Lower leg skin (tissue), 4 donors: ENCODE measurements around the gene ALPG. TPM values are rescaled to one million over a fixed set of nuclear protein-coding genes. Genes with fewer than 3 reads are reported as not detected.
"Not testable (repeated sequence)": the region's sequence is repeated elsewhere in the genome, so short reads cannot be mapped to it uniquely, and the experiment has no call there.

Experiments used
- DNase-seq, 2 donors: peaks; one replicate each; pipeline ENCODE4 v3.0.0-alpha.2; 2019; ENCODE audit warnings: low spot score in 2 of 2
- H3K4me3 ChIP-seq: fragments of 200-600 bp; sonication (generic); 2 replicates; pipeline ENCODE4 v1.5.1; 2017; ENCODE audit warnings: mild to moderate bottlenecking, low read depth; ENCODE audit not compliant: poor library complexity, severe bottlenecking
- CTCF ChIP-seq, 3 donors: fragments of 450-650 bp; IDR thresholded peaks; one replicate each; pipeline ENCODE4 v1.5.1; 2016; ENCODE audit warnings: antibody characterized with exemption in 3 of 3, mild to moderate bottlenecking in 3 of 3, moderate library complexity in 2 of 3
- POLR2A ChIP-seq, 2 donors: fragments of 450-650 bp; IDR thresholded peaks; one replicate each; pipeline ENCODE4 v1.6.1; 2016 to 2017; ENCODE audit warnings: antibody characterized with exemption in 2 of 2, mild to moderate bottlenecking in 1 of 2, moderate library complexity in 1 of 2
- WGBS, 2 donors: methylation state at CpG; one replicate each; pipeline ENCODE4 v1.1.5; 2018; 5-methylcytosine and 5-hydroxymethylcytosine counted together
- intact Hi-C: fragments of 100-400 bp; cut with DNase I; formaldehyde crosslinking; loops from one replicate; pipeline ENCODE4 v1.15.0; 2023; ENCODE audit warnings: low total_unique reads
- total RNA-seq, 4 donors: library from RNA; depleted of rRNA; stranded (reverse); fragments of >200 nt; gene quantifications; one replicate each; pipeline ENCODE4 v1.1.0, GENCODE V29; 2016

The ALPG gene
- total RNA-seq, 4 donors from 2014 or later: not detected

- no peak overlapping the region for H3K4me3 ChIP-seq
- DNase-seq: no peak
- 86 to 92% methylated on average over 7 of the region's 7 CpGs for WGBS, 2 donors
- TF ChIP-seq POLR2A (IDR thresholded peaks at IDR 0.05): no peak
- TF ChIP-seq CTCF (IDR thresholded peaks at IDR 0.05): no peak
- intact Hi-C loops: no loop called here
Observed at GRCh38 chr2:232377319-232377718, 29.3 kb upstream of the ALPG start.

- no peak for DNase-seq
- WGBS, 2 donors: 73 to 79% methylated on average over 15 to 16 of the region's 17 CpGs
- H3K4me3 ChIP-seq: no peak overlapping the region
- no peak for TF ChIP-seq CTCF (IDR thresholded peaks at IDR 0.05)
- no peak for TF ChIP-seq POLR2A (IDR thresholded peaks at IDR 0.05)
- intact Hi-C loops: no loop called here
Observed at GRCh38 chr2:232377841-232378734, 28.6 kb upstream of the ALPG start.

GRCh38 chr2:232378735-232379151, 27.9 kb upstream of the ALPG start, which contains the start of gene ALPP:
TSS of gene ALPP (plus strand) at chr2:232378751. CDS start at chr2:232378803, 52 bp downstream.
- 50 to 69% methylated on average over 2 to 11 of the region's 12 CpGs for WGBS, 2 donors
- H3K4me3 ChIP-seq, intact Hi-C loops, DNase-seq: not testable (repeated sequence)

GRCh38 chr2:232379610-232380590, 26.7 kb upstream of the ALPG start:
- 86 to 87% methylated on average over 29 to 37 of the region's 41 CpGs for WGBS, 2 donors
- H3K4me3 ChIP-seq, DNase-seq, intact Hi-C loops: not testable (repeated sequence)

- intact Hi-C loops, DNase-seq, H3K4me3 ChIP-seq: not testable (repeated sequence)
- 27 to 32% methylated on average over 34 of the region's 59 CpGs for WGBS, 2 donors
Observed at GRCh38 chr2:232381204-232382031, 25.2 kb upstream of the ALPG start.

- DNase-seq: no peak
- 65 to 67% methylated on average over 18 of the region's 18 CpGs for WGBS, 2 donors
- H3K4me3 ChIP-seq: no peak overlapping the region
- TF ChIP-seq POLR2A (IDR thresholded peaks at IDR 0.05) (no peak), CTCF (IDR thresholded peaks at IDR 0.05) (no peak)
- intact Hi-C loops: no loop called here
Observed at GRCh38 chr2:232382331-232383225, 24.1 kb upstream of the ALPG start.
